CD1c-positive myeloid dendritic cell (primary cell): Measurements from ENCODE around the gene NRL.

Source experiments
- DNase-seq: peaks from one replicate; pipeline ENCODE4 v3.0.0-alpha.2; 2016; ENCODE audit errors: extremely low spot score

The NRL gene

DNA sequence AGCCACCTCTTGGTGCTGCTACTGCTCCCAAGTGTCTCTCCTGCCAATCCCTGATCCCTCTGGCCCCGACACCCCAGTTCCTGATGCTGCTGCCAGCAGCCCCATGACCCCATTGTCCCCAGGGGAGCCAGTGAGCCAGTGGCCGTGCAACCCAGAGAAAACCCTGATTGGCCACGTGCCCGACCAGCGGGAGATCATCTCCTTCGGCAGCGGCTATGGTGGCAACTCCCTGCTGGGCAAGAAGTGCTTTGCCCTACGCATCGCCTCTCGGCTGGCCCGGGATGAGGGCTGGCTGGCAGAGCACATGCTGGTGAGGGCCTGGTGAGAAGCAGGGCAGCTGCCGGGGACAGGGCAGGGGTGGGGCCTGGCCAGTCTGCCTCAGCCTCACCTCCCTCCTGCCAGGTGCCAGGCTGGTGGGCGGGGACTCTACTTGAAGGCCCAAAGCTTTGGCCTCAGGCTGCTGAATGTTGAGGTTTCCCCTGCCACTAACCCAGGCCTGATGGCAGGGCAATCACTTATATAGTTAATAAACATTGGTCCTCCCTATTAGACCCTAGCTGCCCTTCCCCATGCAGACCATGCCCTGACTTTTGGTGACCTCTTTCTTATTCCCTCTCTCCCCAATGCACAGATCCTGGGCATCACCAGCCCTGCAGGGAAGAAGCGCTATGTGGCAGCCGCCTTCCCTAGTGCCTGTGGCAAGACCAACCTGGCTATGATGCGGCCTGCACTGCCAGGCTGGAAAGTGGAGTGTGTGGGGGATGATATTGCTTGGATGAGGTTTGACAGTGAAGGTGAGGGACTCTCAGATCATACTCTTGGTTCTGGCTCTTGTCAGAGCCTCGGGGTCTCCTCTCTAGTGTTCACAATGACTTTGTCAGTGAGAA is 15.6 kb downstream of the NRL start:
- DNase-seq: no peak

DNA sequence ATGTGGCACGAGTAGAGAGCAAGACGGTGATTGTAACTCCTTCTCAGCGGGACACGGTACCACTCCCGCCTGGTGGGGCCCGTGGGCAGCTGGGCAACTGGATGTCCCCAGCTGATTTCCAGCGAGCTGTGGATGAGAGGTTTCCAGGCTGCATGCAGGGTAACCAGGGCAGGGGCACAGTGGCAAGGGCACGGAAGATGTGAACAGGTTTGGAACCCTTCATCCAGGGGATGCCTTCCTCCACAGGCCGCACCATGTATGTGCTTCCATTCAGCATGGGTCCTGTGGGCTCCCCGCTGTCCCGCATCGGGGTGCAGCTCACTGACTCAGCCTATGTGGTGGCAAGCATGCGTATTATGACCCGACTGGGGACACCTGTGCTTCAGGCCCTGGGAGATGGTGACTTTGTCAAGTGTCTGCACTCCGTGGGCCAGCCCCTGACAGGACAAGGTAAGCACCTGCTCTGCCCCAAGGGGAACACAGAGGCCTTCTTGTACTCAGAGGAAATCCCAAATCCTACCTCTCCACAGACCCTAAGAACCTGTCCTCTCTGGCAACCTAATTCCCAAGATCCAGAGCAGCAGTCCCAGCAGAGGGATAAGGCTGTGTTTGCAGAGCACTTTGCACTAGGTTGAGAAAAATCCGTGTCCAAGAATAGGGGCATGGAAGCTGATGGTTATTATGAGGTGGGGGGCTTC is 16.4 kb downstream of the NRL start:
- no peak for DNase-seq

DNA sequence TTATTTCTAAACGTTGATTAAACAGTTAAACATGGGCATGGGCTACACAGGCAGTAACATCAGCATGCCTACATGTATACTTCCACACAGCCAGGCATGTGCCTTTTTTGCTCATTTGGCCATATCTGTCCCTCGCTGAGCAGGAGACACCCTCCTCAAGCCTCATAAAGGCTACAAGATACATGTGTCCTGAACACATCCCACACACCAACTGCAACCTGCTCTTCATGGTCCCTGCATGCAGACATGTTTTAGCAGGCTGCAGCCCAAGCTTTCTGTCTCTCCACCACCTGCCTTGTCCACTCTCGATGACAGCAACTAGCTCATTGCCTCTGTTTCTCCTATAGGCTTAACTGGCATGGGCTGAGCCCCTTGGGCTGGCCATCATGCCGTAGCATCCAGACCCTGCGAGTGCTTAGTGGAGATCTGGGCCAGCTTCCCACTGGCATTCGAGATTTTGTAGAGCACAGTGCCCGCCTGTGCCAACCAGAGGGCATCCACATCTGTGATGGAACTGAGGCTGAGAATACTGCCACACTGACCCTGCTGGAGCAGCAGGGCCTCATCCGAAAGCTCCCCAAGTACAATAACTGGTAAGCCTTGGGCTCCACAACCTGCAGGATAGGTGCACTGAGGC is 18.1 kb downstream of the NRL start:
- DNase-seq: no peak

DNA sequence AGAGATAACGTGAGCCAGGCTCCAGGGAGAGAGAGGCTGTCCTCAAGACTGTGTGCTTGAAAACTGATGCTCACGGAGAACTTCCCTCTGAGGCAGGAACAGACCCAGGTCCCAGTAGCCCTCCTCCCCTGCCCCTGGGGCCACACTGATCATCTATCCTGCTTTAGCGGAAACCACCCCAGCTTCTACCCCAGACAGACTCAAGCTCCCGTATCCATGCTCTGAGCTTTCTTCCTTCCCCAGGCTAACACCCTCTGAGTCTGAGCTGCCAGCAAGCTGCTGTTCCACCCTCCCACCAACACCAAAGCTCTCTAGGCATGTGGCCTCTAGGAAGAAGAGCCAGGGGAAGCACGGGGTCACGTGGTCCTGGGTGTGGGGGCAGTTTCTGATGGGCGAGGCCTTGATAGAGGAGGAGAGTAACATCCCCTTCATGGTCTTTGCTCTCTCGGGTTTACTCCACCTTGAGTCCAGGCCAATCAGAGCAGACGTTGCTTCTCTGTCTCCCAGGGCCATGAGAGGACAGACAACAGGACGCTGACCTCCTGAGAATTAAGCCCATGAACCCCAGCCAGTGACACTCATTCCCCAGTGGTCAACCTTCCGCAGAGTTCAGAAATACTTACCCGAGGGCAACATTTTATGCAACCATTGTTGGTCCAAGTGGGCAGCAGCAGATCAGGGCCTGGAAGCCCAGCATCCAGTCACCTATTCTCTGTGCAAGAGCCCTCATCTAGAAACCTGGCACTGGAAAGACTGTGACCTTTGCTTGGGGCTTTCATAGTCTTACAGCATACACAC is 19.3 kb downstream of the NRL start:
- DNase-seq: peak; percentile 85

DNA sequence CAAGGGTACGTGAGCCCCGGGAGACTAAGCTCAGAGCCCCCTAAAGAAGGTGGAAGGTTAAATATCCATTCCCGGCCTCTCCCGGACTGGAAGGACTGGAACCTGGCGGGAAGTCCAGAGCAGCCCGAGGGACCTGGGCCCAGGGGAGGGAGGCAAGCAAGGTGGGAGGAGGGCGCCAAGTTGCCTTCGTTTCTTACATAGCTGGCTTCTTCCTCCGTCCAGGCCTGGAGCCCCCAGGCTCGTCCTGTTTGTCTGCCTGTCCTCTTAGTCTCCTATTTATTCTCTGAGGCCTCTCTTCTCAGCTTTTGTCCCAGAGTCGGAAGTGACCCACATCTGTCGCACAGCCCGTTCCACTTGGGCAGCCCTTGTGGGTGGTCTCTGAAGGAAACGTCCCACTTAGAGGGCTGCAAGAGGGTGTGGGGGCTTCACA is 19.9 kb downstream of the NRL start:
- DNase-seq: no peak

DNA sequence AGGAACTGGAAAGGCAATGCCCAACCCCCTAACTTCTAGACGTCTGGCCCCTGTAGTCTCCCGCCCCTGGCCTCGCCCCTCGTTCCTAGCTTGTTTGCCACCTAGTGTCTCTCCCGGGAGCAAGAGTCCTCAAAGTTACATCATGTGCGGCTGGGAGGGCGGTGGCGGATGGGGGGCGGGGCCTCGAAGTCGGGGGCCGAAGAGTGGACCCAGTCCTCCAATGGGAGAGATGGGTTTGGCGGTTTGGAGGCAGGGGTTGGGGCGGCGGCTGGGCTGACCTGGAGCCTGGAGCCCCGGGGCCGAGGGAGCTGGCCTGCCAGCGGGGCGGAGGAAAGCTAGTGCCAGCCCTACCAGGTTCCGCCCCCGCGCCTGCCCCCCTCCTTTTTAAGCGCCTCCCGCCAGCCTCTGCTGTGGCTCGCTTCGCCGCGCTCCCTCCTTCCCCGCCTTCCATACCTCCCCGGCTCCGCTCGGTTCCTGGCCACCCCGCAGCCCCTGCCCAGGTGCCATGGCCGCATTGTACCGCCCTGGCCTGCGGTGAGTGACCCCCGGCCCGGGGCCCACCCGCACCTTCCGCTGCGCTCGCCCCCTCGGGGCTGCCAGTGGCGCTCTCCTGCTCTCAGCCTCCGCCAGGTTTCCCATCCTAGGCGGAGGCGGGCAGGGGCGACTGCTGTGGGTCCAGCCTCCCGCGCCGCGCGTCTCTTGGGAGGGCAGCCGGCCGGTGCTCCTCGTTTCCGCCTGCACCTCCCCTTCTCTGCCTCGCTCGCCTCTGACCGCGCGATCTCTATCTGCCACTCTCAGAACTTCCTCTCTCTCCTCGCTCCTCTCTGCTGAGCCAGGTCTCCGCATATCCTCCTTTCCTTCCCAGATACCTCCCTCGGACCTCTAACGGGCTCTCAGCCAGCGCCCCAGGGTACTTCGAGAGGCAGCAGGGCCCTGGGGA is 20.6 kb downstream of the NRL start, which contains the start of gene PCK2:
Gene PCK2 (plus strand): TSS at position 411 of the 940 bp plus-strand sequence. CDS start 95 bp downstream, at position 506.
- DNase-seq: peak; percentile 85

DNA sequence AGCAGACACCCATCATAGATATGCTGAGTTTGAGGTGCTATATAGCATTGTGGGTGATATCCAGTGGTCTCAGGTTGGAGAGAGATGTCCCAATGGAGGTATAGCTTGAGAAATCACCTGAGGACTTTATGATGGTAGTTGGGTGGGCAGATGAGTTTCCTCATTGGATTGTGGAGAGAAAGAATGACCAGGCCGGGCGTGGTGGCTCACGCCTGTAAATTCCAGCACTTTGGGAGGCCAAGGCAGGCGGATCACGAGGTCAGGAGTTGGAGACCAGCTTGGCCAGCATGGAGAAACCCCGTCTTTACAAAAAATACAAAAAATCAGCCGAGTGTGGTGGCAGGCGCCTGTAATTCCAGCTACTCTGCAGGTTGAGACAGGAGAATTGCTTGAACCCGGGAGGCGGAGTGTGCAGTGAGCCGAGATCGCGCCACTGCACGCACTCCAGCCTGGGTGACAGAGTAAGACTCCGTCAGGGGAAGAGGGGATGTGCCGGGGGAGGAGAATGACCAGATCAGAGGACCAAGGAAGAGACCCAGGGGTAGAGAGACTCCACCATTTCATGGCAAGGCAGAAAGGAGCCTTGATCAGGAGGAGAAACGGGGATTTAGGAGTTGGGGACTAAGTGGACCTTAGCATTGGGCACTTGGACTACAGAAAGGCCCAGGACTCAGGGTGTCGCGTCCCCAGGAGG is 21.4 kb downstream of the NRL start:
- DNase-seq: no peak

DNA sequence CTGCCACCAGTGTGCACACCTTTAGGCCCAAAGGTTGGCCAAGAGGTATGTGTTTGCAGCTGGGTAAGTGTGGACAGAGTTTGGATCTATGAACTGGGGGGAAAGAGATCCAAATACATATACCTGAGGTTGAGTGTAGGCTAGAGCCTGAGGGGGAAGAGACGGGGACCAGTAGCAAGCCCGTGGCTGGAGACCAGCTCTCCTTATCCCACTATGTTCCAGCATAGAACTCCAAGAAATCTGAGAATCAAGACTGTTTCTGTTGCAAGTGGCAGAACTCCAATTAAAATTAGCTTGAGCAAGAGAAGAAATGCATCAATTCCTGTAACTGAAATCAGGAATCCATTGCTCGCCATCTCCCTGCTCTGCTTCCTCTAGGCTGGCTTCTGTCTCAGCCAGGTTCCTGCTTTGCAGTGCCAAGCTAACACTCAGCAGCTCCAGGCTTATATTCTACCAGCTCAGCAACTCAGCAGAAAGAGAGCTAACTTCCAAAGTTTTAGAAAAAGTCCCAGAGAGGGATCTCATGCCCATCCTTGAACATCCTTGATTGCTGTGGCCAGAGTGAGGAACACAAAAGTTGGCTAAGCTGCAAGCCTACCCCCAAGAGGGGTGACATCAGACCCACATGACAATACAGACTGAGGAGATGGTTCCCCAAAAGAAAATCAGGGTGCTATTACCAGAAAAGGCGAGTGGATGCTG is 22.1 kb downstream of the NRL start:
- DNase-seq: peak; percentile 75

DNA sequence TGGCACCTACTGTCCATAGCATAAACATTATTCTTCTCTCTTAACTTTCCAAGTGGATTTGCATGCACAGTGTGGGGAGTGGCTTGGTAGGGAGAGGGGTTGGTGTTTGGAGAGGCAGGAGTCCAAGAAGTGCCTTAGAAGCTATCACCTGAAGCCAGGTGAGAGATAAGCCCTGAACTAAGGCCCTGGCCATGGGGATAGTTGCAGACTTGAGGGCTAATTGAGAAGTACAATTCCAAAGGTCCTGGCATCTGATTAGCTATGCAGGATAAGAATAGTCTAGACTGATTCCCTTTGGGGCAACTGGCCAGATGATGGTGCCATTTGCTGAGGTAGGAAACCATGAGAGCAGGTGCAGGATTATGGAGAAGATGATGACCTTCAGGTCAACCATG is 22.6 kb downstream of the NRL start:
- DNase-seq: no peak

DNA sequence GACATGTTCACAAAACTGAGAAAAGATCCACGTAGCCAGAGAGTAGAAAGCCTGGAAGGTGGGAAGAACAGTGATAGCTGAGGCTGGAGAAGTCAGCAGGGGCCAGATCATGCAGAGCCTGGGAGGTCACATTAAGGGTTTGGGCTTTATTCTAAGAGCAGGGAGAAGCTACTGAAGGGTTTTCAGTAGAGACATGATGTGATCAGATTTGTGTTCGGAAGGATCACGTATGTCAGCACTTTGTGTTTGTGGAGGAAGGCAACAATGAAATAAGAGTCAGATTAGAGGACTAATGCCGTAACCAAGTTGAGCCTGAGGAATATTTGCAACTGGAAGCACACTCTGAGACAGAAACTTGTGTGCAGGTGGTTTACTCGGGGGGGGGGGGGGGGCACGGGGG is 24.9 kb downstream of the NRL start:
- DNase-seq: no peak

DNA sequence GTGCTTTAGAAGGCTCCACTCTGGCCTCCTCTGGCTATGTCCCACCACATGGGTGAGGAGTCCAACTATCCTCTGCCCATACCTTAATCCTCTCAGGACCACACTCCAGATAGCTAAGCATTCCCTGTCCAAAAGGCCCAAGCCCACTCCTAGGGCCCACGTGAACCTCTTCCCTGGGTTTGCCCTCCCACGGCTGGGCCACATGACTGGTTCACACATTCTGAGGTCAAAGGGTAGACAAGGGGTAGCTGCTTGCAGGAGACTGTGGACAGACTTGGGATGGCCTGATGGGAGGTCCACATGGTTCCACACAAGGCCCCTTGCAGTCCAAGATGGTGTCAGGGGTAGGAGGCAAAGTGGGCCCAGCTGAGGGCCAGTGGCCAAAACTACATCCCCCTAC is 26.7 kb downstream of the NRL start:
- DNase-seq: no peak

DNA sequence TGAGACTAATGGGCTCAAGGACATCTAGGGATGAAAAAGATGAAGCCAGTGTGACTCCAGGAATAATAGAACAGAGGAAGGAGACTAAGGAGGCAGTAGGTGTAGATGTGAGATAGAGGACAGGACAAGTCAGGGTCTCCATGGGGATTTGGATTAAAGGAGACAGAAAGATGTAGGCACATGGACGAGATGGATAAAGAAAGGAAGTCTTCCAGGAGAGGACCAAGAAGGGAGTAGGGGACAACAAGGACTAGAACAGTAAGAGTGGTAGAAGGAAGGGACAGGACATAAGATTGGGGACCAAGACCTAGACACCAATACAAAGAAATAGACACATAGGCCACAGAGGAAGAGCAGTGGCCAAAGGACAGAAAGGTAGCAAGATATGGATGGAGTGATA is 27.7 kb downstream of the NRL start:
- no peak for DNase-seq

DNA sequence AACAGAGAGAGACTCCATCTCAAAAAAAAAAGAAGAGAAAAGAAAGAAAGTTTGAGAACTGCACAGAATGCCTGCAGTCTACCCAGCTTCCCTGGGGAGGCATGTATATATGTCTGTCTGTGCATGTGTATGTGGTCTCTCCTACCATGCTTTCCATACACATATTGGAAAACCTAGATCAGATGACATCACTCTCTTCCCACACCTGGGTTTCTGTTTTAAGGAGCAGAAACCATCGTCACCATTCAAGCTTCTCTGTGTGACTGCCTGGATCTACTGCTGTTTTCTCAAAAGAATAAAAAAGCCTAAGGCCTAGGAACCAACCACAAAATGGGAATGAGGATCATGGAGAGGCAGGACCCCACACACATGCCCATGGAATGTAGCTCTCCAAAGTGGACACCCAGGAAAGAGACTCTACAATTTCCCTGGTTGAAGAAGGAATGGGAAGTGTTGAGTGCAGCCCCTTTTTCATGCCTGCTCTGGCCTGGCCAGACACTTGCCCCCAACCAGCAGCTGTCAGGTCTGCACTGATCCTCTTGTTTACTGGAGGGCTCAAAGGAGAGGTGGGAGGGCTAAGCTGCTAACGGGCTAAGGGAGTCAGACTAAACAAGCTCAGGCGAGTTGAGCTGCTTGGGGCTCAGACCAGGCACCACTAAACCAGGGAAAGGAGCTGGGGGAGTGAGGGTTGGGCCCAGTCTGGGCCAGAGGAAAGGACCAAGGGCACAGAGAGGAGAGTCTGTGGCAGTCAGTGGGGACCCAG is 28.4 kb downstream of the NRL start:
- DNase-seq: no peak

DNA sequence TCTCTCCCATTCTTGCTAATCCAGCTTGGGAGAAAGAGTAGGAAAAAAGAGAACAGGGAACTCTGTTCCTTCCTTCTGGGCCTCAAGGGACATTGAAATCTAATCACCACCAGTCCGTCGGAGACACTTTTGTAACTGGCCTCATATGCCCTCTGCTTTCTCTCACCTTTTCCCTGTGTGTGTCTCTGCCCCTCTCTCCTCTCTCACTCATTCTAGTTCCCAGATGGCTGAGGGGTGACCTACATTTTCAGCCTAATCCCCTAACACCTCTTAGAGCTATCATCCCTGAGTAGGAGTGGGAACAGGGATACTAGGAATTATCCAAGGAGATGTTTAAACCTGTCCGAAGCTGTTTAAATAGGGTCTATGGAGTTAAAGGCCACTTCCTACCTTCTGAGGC is 29.5 kb downstream of the NRL start:
- DNase-seq: no peak

DNA sequence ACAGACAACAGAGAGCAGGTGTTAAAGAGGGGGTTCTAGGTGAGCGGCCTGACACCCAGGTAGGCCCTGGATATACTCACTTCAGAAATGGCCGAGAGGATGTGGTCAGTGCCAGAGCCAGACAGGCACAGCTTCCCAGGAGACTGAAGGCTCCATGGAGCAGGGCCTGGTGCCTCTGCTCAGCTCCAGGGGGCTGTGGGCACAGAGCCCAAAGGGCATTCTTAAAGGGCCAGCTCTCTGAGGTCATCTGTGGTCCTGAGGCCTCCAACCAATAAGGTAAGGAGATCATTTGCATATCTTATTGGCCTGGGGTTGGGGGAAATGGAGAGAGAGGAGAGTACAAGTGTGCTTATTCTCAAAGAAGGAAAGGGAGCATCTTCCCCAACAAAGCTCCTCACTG is 30.3 kb downstream of the NRL start:
- DNase-seq: no peak

DNA sequence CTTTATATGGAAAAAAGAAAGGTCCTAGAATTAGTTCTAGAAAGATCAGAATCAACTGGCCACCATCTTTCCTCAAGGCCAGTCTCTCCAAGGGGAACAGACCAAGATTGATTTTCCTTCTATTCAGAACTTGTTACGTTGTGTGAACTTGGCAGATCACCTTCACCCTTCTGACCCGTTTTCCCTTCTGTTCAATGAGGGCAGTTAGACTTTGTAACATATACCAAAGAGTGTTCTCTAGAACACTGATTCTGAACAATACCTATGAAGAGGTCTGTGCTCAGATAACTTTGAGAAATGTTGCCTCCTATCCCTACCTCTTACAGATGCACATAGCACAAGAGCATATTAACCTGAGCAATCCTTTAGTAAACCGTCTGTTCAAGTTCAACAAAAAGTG is 31.3 kb downstream of the NRL start:
- DNase-seq: no peak

DNA sequence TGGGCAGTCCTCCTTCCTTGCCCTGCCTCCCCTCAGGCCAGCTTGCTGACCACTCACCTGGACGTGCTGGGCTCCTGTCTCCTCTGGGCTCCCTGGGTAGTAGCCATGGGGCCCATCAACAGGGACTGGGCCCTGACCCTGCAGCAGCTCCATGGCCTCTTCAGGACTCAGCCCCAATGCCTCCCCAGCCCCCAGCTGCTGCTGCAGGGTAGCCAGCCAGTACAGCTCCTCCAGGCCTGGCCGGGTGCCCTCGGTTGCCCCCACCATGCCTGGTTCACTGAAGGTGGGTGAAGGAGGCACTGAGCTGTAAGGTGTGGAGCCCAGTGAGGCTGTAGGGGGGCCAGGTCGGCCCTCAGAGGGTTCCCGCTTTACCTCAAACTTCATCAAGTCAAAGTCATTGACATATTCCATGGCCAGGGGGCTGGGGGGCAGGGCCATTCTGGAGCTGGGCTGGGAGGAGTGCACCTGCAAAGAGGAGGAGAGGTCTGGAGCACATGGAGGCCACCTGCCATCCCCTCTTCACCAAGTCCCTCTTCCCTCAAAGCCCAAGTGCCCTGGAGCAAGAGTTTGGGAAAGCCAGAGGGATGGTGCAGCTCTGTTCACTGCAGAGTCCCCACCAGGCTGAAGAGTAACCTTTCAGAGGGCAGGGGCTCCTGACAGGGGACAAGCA is 32.2 kb downstream of the NRL start:
- no peak for DNase-seq

DNA sequence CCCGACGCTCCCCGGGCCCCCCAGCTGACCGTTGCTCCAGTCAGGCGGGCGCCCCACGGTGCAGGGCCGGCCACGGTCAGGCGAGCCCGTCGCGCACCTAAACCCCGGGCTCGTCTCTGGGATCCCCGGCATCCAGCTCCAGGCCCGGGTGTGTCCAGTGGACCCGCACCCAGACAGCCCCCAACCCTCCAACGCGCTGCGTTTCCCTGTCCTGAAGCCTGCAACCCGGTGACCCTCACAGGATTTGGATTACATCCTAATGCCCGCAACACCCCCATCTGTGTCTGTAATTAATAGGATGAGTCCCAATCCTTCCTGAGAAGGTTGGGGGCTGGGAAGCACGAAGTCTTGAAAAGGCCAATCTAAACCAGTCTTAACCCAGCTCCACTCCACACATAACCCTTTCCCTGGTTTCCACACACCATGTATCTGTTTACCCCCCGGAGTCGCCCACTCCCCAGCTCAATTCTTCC is 33.0 kb downstream of the NRL start:
- DNase-seq: no peak
